ENCODE results near the gene NAALADL2.

NAALADL2 gene

DNA sequence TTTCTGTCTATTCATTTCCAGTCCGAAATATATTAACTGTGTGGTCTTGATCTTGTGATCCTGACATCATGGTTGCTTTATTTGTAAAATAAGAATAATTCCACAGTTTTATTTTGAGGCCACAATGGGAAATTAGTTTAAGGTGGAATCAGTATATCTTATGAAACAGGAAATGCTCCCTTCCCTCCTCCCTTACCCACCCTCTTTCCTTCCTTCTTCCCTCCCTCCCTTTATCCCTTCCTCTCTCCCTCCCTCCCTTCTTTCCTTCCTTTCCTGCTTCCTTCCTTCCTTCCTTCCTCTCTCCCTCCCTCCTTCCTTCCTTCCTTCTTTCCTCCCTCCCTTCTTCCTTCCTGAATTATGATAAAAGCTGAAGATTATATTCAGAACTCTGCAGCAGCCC lies 452.3 kb downstream of the NAALADL2 start:
- no peak for DNase-seq (ENCODE audit: low read depth)
- no peak for TF ChIP-seq CTCF (conservative IDR thresholded peaks at IDR 0.05; ENCODE audit: low read depth, low read length)

DNA sequence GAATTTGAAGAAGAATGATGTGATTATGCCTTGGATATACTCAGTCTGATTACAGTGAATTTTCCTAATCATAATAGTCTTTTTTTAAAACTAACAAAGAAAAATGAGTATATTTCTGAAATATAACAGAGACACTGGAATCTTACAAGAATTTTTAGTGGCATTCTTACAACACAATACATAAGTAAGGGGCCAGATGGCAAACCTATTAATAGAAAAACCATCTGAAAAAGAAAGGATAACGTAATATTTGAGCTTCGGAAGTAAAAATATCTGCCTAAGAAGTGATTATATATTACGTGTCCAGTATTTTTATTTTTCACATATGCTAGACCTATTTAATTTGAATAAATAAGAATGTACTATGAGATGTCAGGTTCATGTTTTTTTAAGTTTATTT lies 452.8 kb downstream of the NAALADL2 start:
- DNase-seq (ENCODE audit: low read depth), result no peak
- H3K4me3 ChIP-seq (ENCODE audit: low read depth, low read length), result no peak overlapping the region
- no peak for TF ChIP-seq CTCF (conservative IDR thresholded peaks at IDR 0.05; ENCODE audit: low read depth, low read length)

More for the DNA sequence above, 452.3 kb downstream of the NAALADL2 start:
- H3K4me3 ChIP-seq (ENCODE audit: low read depth, low read length), result no peak overlapping the region

GRCh38 chr3:175312791-175313190 lies 453.7 kb downstream of the NAALADL2 start:
- TF ChIP-seq CTCF (conservative IDR thresholded peaks at IDR 0.05; ENCODE audit: low read depth, low read length), result no peak
- no peak overlapping the region for H3K4me3 ChIP-seq (ENCODE audit: low read depth, low read length)
- no peak for DNase-seq (ENCODE audit: low read depth)

GRCh38 chr3:175316799-175317198 lies 457.7 kb downstream of the NAALADL2 start:
- no peak overlapping the region for H3K4me3 ChIP-seq (ENCODE audit: low read depth, low read length)
- no peak for DNase-seq (ENCODE audit: low read depth)
- no peak for TF ChIP-seq CTCF (conservative IDR thresholded peaks at IDR 0.05; ENCODE audit: low read depth, low read length)

- TF ChIP-seq CTCF (conservative IDR thresholded peaks at IDR 0.05; ENCODE audit: low read depth, low read length), result no peak
- no peak overlapping the region for H3K4me3 ChIP-seq (ENCODE audit: low read depth, low read length)
- DNase-seq (ENCODE audit: low read depth), result no peak
Measured at GRCh38 chr3:175325440-175325839, 466.3 kb downstream of the NAALADL2 start.

DNA sequence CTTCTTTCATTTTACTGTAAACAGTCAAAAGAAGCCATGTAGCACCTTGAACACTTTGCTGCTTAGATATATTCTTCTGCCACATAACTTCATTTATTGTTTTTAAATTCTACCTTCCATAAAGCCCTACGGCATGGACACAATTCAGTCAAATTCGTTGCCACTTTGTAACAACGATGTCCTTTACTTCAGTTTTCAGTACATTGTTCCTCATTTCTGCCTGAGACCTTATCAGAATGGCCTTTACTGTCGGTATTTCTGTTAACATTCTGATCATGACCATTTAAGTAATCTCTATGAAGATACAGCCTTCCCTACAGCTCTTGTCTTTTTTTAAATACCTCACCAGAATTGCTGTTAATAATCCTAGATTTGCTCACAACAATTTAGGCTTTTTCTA lies 466.9 kb downstream of the NAALADL2 start:
- TF ChIP-seq CTCF (conservative IDR thresholded peaks at IDR 0.05; ENCODE audit: low read depth, low read length), result no peak

GRCh38 chr3:175329373-175329772 lies 470.2 kb downstream of the NAALADL2 start:
- no peak overlapping the region for H3K4me3 ChIP-seq (ENCODE audit: low read depth, low read length)
- no peak for DNase-seq (ENCODE audit: low read depth)
- TF ChIP-seq CTCF (conservative IDR thresholded peaks at IDR 0.05; ENCODE audit: low read depth, low read length), result no peak

More for the DNA sequence above, 466.9 kb downstream of the NAALADL2 start:
- H3K4me3 ChIP-seq (ENCODE audit: low read depth, low read length), result no peak overlapping the region
- DNase-seq (ENCODE audit: low read depth), result no peak

Data from choroid plexus epithelial cell (primary cell).